ENCODE results near the gene KRTAP5-8.

GRCh38 chr11:71544525-71545214 is 6.8 kb downstream of the KRTAP5-8 start:
- TF ChIP-seq CTCF (IDR thresholded peaks at IDR 0.05) = no peak
- TF ChIP-seq EZH2phosphoT487 (IDR thresholded peaks at IDR 0.05) = no peak
